EL (cell line): ENCODE measurements around the gene DNAJC13.
"Not testable (repeated sequence)": the region's sequence is repeated elsewhere in the genome, so short reads cannot be mapped to it uniquely, and the experiment has no call there.

ENCODE experiments used
- DNase-seq: peaks from one replicate; pipeline ENCODE4 v3.0.0-alpha.2; 2016

Gene DNAJC13, protein sequence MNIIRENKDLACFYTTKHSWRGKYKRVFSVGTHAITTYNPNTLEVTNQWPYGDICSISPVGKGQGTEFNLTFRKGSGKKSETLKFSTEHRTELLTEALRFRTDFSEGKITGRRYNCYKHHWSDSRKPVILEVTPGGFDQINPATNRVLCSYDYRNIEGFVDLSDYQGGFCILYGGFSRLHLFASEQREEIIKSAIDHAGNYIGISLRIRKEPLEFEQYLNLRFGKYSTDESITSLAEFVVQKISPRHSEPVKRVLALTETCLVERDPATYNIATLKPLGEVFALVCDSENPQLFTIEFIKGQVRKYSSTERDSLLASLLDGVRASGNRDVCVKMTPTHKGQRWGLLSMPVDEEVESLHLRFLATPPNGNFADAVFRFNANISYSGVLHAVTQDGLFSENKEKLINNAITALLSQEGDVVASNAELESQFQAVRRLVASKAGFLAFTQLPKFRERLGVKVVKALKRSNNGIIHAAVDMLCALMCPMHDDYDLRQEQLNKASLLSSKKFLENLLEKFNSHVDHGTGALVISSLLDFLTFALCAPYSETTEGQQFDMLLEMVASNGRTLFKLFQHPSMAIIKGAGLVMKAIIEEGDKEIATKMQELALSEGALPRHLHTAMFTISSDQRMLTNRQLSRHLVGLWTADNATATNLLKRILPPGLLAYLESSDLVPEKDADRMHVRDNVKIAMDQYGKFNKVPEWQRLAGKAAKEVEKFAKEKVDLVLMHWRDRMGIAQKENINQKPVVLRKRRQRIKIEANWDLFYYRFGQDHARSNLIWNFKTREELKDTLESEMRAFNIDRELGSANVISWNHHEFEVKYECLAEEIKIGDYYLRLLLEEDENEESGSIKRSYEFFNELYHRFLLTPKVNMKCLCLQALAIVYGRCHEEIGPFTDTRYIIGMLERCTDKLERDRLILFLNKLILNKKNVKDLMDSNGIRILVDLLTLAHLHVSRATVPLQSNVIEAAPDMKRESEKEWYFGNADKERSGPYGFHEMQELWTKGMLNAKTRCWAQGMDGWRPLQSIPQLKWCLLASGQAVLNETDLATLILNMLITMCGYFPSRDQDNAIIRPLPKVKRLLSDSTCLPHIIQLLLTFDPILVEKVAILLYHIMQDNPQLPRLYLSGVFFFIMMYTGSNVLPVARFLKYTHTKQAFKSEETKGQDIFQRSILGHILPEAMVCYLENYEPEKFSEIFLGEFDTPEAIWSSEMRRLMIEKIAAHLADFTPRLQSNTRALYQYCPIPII (N-terminal part only)

DNA sequence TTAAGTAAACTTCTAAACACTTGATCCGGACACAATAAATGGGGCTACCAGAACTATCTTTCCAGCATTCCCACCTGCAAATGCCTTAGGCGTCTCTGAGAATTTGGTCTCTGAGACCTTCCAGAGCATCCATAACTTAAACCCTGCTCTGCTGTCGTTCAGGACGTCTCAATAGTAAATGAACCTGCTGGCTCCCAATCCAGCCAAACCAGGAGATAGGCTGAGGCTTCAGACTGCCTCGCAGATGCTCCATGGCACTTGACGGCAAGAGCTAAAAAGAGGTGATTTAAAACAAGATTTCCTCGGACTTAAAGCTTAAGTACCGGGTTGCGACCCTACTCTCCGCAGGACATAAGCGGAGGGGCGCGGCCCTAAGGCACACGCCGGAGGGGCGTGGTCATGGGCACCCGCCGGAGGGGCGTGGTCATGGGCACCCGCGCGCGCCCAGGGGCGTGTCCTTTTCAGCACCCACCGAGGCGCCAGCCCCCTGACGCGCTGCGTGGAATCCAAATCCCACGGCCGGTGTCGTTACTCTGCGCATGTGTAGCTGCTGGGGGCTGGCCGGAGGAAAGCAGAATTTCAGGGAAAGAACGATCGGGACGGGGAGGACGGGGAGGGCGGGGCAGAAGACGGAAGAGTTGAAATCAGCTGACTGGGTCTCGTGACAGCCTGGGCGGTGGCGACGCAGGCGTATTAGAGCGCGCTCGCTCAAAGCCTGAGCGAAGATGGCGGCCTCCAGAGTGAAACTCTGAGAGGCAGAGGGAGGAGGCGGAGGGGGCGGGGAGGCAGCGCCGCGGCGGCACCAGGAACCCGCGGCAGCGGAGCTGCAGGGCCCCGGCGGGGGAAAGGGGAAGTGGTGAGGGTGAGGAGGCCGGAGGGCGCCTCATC is at the start of gene DNAJC13:
DNAJC13 (plus strand) TSS at position 696 of the 888 bp plus-strand sequence. CDS start 17,049 bp downstream, outside the sequence.
- DNase-seq: peak; percentile 94

DNA sequence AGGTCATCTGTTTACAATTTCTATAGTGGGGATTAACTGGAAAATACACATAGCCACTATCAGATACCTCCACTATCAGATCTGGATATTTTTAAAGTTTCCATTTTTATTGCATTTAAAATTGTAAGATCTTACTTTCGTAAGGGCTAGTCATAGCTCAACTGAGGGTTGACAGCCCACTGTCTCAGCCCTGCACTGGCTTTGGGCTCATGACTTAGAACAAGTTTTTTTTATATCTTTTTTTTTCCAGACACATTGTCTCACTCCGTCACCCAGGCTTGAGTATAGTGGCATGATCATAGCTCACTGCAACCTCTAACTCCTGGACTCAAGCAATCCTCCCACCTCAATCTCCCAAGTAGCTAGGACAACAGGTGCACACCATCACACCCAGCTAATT is 48.8 kb upstream of the DNAJC13 start:
- no peak for DNase-seq

DNA sequence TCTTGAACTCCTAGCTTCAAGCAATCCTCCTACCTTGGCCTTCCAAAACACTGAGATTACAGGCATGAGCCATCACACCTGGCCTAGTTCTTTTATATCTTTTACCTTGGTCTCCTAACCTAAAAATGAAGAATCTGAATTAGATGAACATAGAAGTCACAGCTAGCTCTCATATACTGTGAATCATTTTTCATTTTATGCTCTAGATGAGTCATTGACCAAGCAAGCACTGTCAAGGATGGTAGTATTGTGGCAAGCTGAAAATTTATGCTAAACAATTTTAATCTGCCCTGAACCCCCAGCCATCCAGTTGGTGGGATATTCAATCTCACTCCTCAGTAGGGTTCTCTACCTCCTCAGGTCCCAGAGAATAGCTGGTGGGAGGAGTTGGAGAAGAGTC is 48.3 kb upstream of the DNAJC13 start:
- DNase-seq: no peak

DNA sequence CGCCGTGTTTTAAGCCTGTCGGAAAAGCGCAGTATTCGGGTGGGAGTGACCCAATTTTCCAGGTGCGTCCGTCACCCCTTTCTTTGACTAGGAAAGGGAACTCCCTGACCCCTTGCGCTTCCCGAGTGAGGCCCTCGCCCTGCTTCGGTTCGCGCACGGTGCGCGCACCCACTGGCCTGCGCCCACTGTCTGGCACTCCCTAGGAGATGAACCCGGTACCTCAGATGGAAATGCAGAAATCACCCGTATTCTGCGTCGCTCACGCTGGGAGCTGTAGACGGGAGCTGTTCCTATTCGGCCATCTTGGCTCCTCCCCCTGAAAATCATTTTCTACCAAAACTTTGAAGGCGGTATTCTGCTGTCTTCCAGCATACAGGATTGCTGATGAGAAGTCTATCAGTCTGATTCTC is 40.4 kb upstream of the DNAJC13 start:
- not testable (repeated sequence) for DNase-seq

DNA sequence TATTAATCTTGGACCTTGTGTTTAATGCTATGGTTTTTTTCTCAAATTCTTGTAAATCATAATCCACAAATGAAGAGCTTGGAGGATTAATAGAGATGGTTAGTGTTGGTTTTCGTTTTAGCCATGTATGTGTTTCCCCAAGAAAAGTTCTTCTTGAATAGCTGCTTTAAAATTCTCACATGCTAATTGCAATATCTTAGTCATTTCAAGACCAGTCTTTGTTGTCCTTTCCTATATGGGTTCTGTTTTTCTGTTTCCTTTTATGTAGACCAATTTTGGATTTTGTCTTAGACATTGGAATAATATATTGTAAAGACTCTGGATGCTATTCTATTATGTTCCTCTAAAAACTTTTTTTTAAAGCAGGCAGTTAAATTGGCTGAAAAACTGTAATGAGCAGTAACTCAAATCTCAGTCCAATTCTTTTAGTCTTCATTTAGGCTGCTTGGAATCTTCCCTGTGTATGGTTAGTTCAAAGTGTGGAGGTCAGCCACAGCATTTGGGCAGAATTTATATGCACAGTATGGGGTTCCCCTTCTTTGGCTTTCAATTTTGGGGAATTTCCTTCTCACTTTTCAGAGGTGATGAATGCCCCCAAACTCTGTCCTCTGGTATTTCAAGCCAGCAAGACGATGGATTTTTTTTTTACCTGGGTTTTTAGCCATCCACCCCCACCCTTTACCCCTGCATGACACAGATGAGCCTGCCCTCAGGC is 39.1 kb upstream of the DNAJC13 start:
- no peak for DNase-seq

DNA sequence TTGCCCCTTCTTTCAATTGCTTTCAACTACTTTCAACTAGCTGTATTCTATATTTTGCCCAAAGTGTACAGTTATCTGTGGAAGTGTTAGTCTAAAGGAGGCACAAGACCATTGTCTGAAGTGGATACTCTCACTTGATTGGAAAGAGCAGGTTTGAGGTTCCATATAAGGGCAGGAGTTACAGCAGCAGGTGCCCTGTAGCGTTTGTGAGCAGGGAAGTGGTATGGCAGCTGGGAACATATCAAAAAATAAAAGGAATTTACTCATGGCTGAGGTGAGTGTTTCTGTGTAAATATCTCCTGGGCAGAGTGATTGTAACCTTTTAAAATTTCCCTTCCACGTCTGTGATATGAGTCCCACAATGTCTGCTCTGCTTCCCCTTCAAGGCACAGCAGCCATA is 38.5 kb upstream of the DNAJC13 start:
- no peak for DNase-seq

DNA sequence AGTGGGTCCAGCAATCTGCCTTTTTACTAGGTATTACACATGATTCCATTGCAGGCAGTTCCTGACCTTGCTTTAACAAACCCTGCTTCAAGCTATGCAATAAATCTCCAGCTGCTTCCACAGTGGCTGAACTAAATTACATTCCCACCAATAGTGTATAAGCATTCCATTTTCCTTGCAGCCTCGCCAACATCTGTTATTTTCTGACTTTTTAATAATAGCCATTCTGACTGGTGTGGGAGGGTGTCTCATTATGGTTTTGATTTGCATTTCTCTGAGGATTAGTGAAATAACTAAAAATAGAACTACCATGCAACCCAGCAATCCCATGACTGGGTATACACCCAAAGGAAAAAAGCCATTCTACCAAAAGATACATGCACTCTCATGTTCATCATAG is 36.4 kb upstream of the DNAJC13 start:
- no peak for DNase-seq

DNA sequence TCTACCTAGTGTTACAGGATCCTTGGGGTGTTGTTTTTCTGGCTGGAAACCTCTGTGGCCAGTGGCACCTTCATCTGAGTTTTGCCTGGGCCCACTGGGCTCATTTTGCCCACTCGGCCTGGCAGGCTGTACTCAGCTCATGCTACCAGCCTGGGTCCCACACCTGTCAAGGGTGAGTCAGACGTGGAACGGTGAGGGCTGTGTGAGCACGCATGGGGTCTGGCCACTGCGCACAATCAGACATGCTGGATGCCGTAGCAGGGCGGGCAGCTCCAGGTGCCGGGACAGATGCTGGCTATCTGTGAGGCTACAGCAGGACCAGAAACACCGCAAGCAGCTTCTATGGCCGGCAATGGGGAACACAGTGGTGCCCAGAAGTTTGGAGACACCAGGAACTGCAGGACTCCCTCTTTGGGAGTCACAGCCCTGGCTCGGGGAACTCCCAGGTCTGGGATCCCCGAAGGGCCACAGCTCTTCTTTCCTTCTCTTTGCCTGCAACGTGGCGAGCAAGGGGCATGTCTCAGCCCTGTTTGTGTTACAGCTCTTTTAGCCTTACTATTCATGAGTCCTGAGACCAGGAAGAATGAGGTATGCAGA is 35.9 kb upstream of the DNAJC13 start:
- DNase-seq: no peak

DNA sequence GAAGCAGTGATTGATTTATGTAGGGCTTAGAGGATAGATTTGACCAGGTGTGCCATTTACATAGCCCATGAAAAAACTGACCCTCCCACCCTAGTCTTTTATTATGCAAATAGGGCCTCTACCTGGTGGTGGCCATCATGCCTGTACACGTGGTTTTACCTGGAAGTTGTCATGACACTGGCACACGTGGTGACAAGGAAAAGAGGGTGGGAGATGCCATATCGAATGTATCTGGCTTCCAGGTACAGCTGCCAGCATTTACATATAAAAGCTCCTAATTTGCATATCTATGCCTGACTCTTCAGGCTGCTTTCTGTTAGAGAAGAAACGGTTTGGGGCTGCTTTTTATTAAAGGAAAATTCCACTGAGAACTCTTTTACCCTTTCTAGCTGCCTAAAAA is 35.0 kb upstream of the DNAJC13 start:
- DNase-seq: no peak

DNA sequence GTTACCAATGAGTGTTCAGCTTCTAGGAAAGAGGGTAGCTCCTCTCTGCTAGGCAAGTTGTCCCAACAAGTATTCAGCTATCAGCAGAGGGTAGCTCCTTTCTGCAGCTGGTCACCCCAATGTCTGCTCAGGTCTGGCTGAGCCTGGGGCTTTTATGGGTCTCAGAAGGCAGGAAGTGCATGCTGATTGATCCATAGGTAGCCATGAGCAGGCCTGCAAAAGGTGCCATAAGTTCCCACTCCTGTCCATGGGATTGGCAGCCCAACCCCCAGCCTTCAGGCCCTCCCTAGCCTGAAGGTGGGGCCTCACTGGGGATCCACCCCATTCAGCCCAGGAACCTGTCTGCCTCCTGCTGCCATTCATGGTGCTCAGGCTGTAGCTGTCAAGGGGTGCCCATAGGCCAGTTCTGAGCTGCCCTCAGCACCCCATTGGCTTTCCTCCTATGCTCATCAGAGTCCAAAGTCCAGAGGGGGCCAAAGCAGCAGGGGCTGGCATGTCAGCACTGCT is 34.6 kb upstream of the DNAJC13 start:
- no peak for DNase-seq

DNA sequence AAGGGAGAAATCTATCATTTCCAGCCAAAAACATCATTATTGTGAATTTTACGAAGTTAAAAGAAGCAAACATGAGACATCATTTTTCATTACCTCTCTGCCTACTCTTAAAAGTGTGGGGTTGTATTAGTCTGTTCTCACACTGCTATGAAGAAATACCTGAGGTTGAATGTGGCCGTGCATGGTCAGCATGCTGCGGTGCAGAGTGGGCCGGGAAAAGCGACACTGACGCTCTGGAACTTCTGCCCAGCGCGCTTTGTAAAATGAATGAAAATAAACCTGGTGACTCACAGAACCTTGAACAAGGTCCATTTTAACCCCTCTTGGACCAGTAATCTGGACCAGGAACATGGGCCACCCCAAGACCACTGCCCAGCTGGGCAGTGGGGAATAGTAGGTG is 31.0 kb upstream of the DNAJC13 start:
- no peak for DNase-seq

DNA sequence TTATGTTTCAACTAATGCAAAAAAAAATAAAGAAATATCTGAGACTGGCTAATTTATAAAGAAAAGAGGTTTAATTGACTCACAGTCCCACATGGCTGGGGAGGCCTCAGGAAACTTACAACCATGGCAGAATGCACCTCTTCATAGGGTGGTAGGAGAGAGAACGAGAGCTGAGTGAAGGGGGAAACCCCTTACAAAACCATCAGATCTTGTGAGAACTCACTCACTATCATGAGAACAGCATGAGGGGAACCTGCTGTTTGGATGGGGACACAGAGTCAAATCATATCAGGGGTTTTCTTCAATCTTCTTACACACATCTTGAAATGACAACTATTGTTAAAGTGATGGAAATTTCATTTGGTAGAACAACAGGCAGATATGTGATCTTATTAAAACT is 24.6 kb upstream of the DNAJC13 start:
- DNase-seq: not testable (repeated sequence)

DNA sequence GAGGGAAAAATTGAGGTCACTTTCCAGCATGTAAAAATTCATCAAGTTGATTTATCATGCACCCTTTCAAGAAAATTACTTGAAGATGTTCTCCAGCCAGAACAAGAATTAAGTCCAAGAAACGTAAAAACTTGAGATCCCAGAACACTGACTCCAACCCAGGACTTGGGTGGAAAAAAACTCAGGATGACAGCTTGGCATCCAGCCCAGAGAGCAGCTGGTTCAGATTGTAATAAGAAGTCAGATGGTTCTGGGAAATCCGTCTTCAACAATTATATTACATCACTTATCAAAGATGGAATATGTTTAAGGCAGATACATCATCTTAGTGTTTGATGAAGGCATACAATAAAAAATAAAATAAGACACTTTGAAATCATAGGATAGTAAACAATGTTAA is 23.0 kb upstream of the DNAJC13 start:
- DNase-seq: no peak

DNA sequence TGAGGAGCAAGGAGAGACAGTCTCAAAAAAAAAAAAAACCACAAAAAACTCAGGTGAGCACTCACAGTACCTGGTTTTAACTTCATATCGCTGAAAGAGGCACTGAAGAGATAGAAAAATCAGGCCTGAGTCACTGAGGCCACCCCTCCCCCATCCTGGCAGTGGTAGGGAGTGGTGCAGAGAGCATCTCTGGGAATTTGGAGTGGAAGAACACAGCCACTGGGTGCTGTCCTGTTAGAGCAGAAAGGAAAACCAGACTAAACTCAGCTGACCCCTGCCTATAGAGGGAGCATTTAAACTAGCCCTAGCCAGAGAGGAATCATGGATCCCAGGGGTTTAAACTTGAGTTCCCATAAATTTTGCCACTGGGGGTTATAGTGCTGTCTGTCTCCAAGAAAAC is 22.2 kb upstream of the DNAJC13 start:
- no peak for DNase-seq

DNA sequence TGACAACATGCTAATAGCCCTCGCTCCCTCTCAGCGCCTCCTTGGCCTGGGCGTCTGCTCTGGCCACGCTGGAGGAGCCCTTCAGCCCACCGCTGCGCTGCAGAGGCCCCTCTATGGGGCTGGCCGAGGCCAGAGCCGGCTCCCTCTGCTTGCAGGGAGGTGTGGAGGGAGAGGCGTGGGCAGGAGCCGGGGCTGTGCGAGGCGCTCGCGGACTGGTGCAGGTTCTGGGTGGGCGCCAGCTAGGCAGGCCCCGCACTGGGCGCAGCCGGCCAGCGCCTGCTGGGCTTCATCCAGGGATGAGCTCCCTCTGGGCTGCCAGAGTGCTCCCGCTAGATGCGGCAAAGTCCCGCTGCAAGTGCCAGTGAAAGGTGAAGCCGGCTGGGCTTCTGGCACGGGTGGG is 21.0 kb upstream of the DNAJC13 start:
- no peak for DNase-seq

DNA sequence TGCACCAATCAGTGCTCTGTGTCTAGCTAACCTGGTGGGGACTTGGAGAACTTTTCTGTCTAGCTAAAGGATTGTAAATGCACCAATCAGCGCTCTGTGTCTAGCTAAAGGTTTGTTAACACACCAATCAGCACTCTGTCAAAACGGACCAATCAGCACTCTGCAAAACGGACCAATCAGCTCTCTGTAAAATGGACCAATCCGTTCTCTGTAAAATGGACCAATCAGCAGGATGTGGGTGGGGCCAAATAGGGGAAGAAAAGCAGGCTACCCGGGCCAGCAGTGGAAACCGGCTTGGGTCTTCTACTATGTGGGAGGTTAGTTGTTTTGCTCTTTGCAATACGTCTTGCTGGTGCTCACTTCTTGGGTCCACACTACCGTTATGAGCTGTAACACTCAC is 20.5 kb upstream of the DNAJC13 start:
- not testable (repeated sequence) for DNase-seq

DNA sequence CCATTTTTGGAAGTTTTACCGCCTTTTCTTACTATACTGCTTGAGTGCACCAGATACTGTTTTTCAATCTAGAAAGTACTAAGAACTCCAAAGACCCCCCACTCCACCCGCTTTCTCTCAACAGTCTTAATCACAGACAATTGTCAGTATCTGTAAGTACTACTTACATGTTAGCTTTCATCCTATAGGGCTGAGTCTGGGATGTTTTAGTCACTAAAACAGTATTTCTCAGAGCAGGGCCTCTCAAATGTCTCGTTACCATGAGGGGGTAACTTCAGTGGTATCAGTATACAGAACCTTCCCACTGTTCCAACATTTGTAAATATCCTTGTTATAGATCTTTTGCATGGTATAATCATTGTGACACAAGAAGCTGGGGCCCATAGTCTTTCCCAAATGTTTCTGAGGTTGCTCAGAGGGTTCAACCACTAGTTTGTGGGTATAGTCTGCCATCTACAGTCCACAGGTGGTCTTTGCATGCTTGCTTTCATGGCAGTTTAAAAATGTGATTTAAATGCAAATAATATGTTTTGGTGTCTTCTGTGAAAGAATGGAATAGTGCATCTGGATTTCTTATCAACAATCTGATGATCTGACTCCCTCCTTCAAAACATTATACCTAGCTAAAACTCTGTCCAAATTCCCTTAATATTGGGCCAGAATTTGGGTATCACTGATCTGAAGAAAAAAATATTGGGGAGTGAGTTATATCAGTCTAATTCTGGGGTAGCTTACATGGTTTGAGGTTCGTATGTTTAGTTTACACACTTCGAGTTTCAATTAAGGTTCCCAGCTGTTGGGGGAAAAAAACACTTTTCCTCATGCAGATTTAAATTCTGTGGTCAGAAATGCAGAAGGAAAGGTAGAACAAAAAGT is 18.0 kb upstream of the DNAJC13 start:
- peak; percentile 61 for DNase-seq

DNA sequence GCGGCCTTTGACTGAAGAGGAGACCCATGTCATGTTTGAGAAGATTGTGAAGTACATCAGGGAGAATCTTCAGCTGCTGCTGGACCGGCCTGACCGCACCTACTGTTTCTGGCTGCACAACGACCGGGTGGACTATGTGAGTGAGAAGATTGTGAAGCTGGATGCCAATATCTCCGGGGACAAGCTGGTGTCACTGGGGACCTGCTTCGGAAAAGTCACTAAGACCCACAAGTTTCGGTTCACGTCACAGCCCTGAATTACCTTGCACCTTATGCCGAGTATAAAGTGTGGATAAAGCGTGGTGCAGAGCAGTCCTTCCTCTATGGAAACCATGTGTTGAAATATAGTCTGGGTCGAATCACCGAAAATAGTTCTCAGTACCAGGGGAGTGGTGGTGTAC is 16.0 kb upstream of the DNAJC13 start:
- no peak for DNase-seq

DNA sequence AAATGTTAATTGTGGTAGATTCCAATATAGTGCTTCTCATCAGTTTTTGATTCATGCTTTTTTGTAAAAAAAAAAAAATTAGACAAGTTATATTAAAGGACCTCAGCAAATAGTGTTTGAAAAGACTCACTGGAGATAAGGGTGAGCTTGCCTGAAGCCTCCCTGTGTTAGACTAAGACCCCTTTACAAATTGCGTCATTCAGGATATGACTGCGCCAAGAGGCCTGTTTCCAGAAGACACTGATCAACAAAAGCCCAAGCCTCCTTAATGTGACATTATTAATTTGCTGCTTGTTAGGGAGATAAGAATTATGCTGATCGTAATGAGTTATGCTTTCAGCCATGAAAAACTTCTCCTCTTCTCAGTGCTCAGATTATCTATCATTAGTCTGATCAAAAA is 13.0 kb upstream of the DNAJC13 start:
- no peak for DNase-seq

DNA sequence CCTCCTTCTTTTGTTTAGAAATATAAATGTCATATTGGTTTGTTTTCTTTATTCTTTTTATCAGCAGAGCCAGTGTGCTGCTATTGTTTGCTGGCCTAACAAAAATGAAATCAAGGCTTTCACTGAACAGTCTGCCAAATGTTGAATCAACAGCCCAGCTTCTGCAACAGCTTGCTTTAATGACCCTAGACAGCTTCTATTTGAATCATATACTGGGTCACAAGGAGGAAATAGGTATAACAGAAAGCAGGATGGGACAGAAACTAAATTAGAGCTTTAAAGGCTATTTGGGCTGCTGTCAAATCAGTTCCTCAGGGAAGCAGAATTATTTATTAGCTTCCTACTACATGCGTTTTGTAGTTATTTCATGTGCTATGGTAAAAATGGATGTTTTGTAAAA is 12.1 kb upstream of the DNAJC13 start:
- DNase-seq: no peak
